ENCODE results near the gene OBI1.

DNA sequence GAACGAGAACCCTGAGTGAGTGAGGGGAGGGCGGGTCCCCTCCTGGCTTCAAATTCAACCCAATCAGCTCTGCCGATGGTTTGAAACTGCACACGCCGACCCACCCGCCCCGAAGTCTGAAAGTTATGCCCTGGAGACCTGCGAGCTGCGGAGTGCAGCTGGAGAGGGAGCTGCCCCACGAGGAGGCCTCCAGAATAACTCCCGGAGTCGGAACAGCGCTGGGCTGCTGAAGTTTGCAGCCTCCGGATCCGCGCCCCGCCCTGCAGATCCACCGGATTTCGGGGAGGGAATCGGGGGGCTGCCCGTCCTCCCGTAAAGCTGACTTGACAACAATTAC, 62.6 kb downstream of the OBI1 start:
- TF ChIP-seq, protein P1, sequence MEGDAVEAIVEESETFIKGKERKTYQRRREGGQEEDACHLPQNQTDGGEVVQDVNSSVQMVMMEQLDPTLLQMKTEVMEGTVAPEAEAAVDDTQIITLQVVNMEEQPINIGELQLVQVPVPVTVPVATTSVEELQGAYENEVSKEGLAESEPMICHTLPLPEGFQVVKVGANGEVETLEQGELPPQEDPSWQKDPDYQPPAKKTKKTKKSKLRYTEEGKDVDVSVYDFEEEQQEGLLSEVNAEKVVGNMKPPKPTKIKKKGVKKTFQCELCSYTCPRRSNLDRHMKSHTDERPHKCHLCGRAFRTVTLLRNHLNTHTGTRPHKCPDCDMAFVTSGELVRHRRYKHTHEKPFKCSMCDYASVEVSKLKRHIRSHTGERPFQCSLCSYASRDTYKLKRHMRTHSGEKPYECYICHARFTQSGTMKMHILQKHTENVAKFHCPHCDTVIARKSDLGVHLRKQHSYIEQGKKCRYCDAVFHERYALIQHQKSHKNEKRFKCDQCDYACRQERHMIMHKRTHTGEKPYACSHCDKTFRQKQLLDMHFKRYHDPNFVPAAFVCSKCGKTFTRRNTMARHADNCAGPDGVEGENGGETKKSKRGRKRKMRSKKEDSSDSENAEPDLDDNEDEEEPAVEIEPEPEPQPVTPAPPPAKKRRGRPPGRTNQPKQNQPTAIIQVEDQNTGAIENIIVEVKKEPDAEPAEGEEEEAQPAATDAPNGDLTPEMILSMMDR (IDR thresholded peaks at IDR 0.05), result no peak
- TF ChIP-seq POLR2A (IDR thresholded peaks at IDR 0.05), result no peak
